Esophagus squamous epithelium (tissue), 5 donors: Measurements from ENCODE around the gene KANSL1L. TPM values are rescaled to one million over a fixed set of nuclear protein-coding genes. Genes with fewer than 3 reads are reported as not detected.

Experiments used
- DNase-seq: peaks from one replicate; lab custom pipeline; 2025; lab: John Stamatoyannopoulos, UW
- H3K27ac ChIP-seq, 4 donors: fragments of 200-600 bp; sonication (generic); one replicate each; pipeline ENCODE4 v1.5.1; 2016 to 2019; ENCODE audit warnings: mild to moderate bottlenecking in 1 of 4
- H3K27me3 ChIP-seq, 4 donors: fragments of 200-600 bp; sonication (generic); 1 replicate in 3 of 4; 2 replicates in 1 of 4; pipeline versions ENCODE4 v1.5.1 to v1.6.0; 2017 to 2021; ENCODE audit warnings: antibody characterized with exemption in 1 of 4
- H3K36me3 ChIP-seq, 3 donors: fragments of 200-600 bp; sonication (generic); one replicate each; pipeline ENCODE4 v1.5.1; 2016 to 2019
- H3K4me1 ChIP-seq, 3 donors: fragments of 200-600 bp; sonication (generic); one replicate each; pipeline ENCODE4 v1.5.1; 2017 to 2019
- H3K4me3 ChIP-seq, 4 donors: fragments of 200-600 bp; sonication (generic); 1 replicate in 3 of 4; 2 replicates in 1 of 4; pipeline ENCODE4 v1.5.1; 2016 to 2019; ENCODE audit warnings: mild to moderate bottlenecking in 2 of 4, moderate library complexity in 1 of 4
- H3K9me3 ChIP-seq, 3 donors: fragments of 200-600 bp; sonication (generic); one replicate each; pipeline ENCODE4 v1.5.1; 2016 to 2019
- CTCF ChIP-seq, 6 experiments: fragments of 450-650 bp in 4 of 6; fragments of 200-600 bp in 2 of 6; sonication (generic) in 2 of 6; IDR thresholded peaks; one replicate each; pipeline ENCODE4 v1.5.1; 2016 to 2019; ENCODE audit warnings: antibody characterized with exemption in 6 of 6, mild to moderate bottlenecking in 4 of 6, moderate library complexity in 4 of 6
- POLR2A ChIP-seq, 4 donors: fragments of 450-650 bp; IDR thresholded peaks; one replicate each; pipeline ENCODE4 v1.6.1; 2017; ENCODE audit warnings: antibody characterized with exemption in 4 of 4, mild to moderate bottlenecking in 4 of 4, moderate library complexity in 3 of 4
- WGBS, 2 donors: methylation state at CpG; one replicate each; pipeline ENCODE4 v1.1.5; 2018; 5-methylcytosine and 5-hydroxymethylcytosine counted together
- intact Hi-C: fragments of 100-400 bp; cut with DNase I; formaldehyde crosslinking; loops from one replicate; pipeline ENCODE4 v1.15.0; 2022
- total RNA-seq, 4 donors: library from RNA; depleted of rRNA; stranded (reverse); fragments of >200 nt; gene quantifications; one replicate each; pipeline ENCODE4 v1.1.0, GENCODE V29; 2016
- donor health status: DM: yes; HTN: yes; CAD: no.

Gene KANSL1L
- total RNA-seq, 4 donors from 2014 or later = 9.1 to 21.7 (median 13.6) TPM

- 83 to 96% methylated on average over 2 to 14 of the region's 32 CpGs for WGBS, 2 donors
- Histone ChIP-seq H3K9me3 (no peaks in the 10 kb centered on the region), H3K27ac (no peak overlapping the region), H3K36me3 (no peaks in the 10 kb centered on the region), H3K4me1 (peaks cover 23 to 34% (median 29%) of the 10 kb centered on the region in 3 donors), H3K4me3 (no peak overlapping the region), H3K27me3 (no peaks in the 10 kb centered on the region)
- TF ChIP-seq POLR2A (IDR thresholded peaks at IDR 0.05) (no peak), CTCF (IDR thresholded peaks at IDR 0.05) (no peak)
- intact Hi-C loops = no loop called here
- DNase-seq = no peak
These were observed 170.5 kb downstream of the KANSL1L start for GRCh38 chr2:210000464-210001324.

GRCh38 chr2:209998596-209998995 is 172.6 kb downstream of the KANSL1L start:
- Histone ChIP-seq H3K9me3 (no peaks in the 10 kb centered on the region), H3K4me1 (peaks cover 10 to 13% (median 11%) of the 10 kb centered on the region in 3 donors), H3K4me3 (no peak overlapping the region), H3K27ac (no peak overlapping the region), H3K36me3 (no peaks in the 10 kb centered on the region), H3K27me3 (no peaks in the 10 kb centered on the region)
- no peak for TF ChIP-seq POLR2A (IDR thresholded peaks at IDR 0.05)
- TF ChIP-seq CTCF (IDR thresholded peaks at IDR 0.05) = no peak
- 58 to 71% methylated on average over 1 of the region's 1 CpG for WGBS, 2 donors
- DNase-seq = no peak
- intact Hi-C loops = no loop called here

- WGBS, 2 donors = 90 to 96% methylated on average over 6 to 9 of the region's 9 CpGs
- no peaks in the 10 kb centered on the region for H3K9me3 ChIP-seq
- intact Hi-C loops = no loop called here
- H3K27me3 ChIP-seq = no peaks in the 10 kb centered on the region
- H3K4me3 ChIP-seq = no peak overlapping the region
- no peaks in the 10 kb centered on the region for H3K36me3 ChIP-seq
- no peak overlapping the region for H3K27ac ChIP-seq
- no peak for DNase-seq
- TF ChIP-seq CTCF (IDR thresholded peaks at IDR 0.05) (no peak), POLR2A (IDR thresholded peaks at IDR 0.05) (no peak)
- no peaks in the 10 kb centered on the region for H3K4me1 ChIP-seq
These were observed 177.2 kb downstream of the KANSL1L start for GRCh38 chr2:209993968-209994367.

- H3K27me3 ChIP-seq = no peaks in the 10 kb centered on the region
- H3K9me3 ChIP-seq = no peaks in the 10 kb centered on the region
- intact Hi-C loops = no loop called here
- no peaks in the 10 kb centered on the region for H3K36me3 ChIP-seq
- TF ChIP-seq POLR2A (IDR thresholded peaks at IDR 0.05) (no peak), CTCF (IDR thresholded peaks at IDR 0.05) (no peak)
- 59 to 69% methylated on average over 2 of the region's 2 CpGs for WGBS, 2 donors
- no peaks in the 10 kb centered on the region for H3K4me1 ChIP-seq
- DNase-seq = no peak
- no peak overlapping the region for H3K27ac ChIP-seq
- H3K4me3 ChIP-seq = no peak overlapping the region
These were observed 180.4 kb downstream of the KANSL1L start for GRCh38 chr2:209990838-209991237.

GRCh38 chr2:209988010-209988409 is 183.2 kb downstream of the KANSL1L start:
- DNase-seq = no peak
- Histone ChIP-seq H3K27me3 (peaks cover 0 to 3% (median 0%) of the 10 kb centered on the region in 4 donors), H3K27ac (no peak overlapping the region), H3K36me3 (no peaks in the 10 kb centered on the region), H3K4me1 (no peaks in the 10 kb centered on the region), H3K4me3 (no peak overlapping the region), H3K9me3 (no peaks in the 10 kb centered on the region)
- no peak for TF ChIP-seq CTCF (IDR thresholded peaks at IDR 0.05)
- TF ChIP-seq POLR2A (IDR thresholded peaks at IDR 0.05) = no peak
- intact Hi-C loops = no loop called here
- 60 to 69% methylated on average over 4 of the region's 4 CpGs for WGBS, 2 donors
